ENCODE results near the gene ACTR1A.
A peak's percentile ranks its signal among the peaks of the same experiment; 100 is the strongest.

Gene ACTR1A

DNA sequence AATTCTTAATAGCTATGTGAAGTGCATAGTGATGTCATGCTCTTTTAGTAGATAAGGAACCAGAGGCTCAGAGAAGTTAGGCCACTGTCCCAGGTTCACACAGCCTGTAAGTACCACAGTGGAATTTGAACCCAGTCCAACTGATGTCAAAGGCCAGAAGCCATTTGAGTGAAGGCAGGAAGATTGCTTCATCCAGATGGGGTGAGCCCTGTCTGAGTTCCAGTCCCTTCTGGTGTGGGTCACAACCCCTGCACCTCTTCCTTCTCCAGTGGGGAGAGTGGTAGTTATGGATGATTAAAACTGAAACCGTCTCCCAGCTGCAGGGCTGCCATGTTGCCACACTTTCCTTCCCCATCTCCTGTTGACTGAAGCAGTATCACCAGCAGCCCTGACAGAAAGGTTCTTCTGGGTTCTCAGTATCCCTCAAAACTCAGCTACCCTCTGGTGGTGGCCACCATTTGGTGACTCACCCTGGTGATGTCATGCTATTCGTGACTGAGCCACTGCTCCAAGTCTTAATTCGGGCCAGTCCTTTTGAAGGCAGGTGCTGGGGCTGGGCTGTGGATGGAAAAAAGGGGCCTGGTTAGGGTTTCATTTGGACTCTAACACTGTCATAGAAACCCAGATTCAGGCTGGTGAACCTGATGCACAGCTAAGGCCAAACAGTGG lies 49.7 kb downstream of the ACTR1A start:
- peak; percentile 80 for DNase-seq

- DNase-seq, result peak; percentile 69
These were observed 51.2 kb downstream of the ACTR1A start, which contains the start of gene C10orf95 for GRCh38 chr10:102451105-102451969. C10orf95 (minus strand) TSS chr10:102451543; CDS start chr10:102451093, 450 bp downstream.

- peak; percentile 92 for DNase-seq
These were observed 52.0 kb downstream of the ACTR1A start for GRCh38 chr10:102450374-102451104.

DNA sequence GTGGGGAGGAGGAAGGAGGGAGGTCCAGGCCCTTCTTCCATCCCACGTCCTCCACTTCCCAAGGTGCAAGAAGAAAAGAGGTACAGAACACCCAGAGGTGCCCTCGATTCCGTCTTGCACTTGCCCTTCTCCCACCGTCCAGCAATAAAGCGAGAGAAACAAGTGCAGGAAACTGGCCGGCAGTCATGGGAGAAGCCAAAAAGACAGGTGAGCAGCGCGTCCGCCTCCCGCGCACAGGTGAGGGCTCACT lies 52.5 kb downstream of the ACTR1A start:
- DNase-seq, result no peak

GRCh38 chr10:102449321-102450123 lies 53.0 kb downstream of the ACTR1A start:
- peak; percentile 88 for DNase-seq

DNA sequence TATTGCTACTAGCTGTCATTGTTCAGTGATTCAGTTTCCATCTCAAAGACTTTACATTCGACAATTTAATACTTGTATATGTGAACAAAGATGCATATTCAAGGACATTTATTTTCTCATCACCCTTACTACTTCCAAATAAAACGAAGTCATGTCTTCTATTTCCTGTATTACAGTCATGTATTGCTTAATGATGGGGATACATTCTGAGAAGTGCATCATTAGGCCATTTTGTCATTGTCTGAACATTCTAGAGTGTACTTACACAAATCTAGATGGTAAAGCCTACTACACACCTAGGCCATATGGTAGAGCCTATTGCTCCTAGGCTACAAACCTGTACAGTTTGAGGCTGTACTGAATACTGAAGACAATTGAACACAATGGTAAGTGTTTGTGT lies 57.7 kb downstream of the ACTR1A start:
- no peak for DNase-seq

DNA sequence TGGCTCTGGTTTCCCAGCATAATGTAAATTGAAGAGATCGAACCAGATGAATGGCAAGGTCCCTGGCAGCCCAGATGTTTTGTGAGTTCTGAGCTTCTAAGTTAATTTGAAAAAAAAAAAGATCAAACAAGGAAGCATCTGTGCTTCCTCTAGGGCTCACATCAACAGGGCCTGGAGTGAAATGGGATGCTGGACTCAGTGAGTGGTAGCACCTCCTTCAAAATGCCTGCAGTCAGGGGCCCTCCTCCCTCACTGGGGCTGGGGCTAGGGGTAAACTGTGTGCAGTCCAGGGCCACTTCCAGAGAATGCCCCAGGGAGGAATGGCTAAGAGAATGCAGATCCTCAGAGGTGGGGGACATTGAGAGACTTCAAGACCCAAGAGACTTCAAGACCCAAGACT lies 64.1 kb downstream of the ACTR1A start:
- no peak for DNase-seq

DNA sequence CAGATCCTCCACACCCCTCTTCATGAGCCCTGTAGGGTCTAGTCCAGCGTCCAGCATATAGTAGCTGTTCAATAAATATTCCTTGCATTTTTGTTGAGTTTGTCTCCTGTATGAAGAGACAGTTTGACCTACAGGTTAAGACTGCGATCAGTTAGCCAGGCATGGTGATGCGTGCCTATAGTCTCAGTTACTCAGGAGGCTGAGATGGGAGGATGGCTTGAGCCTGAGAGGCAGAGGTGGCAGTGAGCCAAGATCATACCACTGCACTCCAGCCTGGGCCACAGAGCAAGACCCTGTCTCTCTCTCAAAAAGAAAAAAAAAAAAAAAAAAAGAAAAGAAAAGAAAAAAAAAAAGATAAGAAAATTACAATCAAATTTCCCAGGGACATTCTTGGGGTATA lies 65.0 kb downstream of the ACTR1A start:
- no peak for DNase-seq

GRCh38 chr10:102436312-102436711 lies 66.2 kb downstream of the ACTR1A start:
- no peak for DNase-seq

GRCh38 chr10:102435529-102436233 lies 66.8 kb downstream of the ACTR1A start:
- peak; percentile 79 for DNase-seq

GRCh38 chr10:102435133-102435497 lies 67.4 kb downstream of the ACTR1A start:
- DNase-seq, result no peak

- DNase-seq, result no peak
These were observed 67.9 kb downstream of the ACTR1A start for GRCh38 chr10:102434394-102435132.

DNA sequence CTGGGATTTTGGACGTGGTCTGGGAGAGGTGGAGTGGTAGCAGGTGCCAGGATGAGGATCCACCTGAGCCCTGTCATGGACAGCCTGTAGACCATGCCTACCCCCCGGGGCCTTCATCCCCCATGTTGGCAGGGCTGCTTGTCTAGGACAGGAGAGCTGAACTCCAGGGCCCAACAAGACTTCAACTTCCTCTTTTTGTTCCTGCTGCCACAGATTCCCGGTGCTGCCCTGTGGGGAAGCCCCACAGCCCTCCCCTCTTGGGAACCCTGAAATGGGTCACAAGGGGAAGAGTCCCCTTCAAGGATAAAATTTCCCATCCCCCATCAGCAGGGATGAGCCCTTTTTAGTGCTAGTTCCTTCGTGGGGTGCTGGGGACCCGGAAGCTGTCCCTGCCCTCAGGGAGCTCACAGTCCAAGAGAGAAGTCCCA lies 68.9 kb downstream of the ACTR1A start:
- DNase-seq, result peak; percentile 71

GRCh38 chr10:102432162-102432950 lies 70.2 kb downstream of the ACTR1A start, which contains the start of gene CUEDC2:
CUEDC2 (minus strand) TSS chr10:102432574; CDS start chr10:102425188, 7,386 bp downstream.
- DNase-seq, result peak; percentile 100

DNA sequence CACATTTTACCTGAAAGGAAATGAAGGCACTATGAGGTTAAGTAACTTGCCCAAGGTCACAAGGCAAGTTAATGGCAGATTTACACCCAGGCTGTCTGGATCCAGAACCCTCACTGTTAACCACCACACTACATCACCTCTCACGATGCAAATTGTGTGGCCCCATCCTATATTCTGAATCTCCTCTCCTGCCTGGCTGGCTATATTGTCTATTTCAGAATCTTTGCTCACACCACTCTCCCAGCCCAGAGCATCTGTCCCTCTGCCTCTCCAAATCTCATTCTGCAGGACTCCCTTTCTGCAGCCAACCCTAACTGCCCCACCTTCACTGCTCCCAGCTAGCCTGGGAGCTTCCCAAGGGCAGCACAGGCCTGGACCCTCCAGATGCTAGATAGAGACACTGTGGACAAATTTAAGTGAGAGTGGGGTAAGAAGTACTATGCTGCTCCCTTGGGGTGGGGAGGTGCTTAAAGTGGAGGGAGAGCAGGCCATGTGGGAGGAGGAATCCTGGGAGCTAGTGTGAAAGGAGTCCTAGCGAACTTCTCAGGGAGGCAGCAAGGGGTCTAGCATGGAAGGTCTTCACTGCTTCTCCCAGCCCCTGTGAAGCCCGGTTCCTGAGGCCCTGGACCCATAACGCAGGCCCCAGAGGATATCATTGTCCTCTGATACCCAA lies 70.9 kb downstream of the ACTR1A start:
- no peak for DNase-seq

GRCh38 chr10:102429468-102429867 lies 73.0 kb downstream of the ACTR1A start:
- no peak for DNase-seq

Measured in activated CD8-positive, alpha-beta memory T cell treated with anti-CD3 and anti-CD28 coated beads for 24 hours (primary cell).